Common myeloid progenitor, CD34-positive (primary cell): Measurements from ENCODE around the gene MYO3B.
"Not testable (repeated sequence)": the region's sequence is repeated elsewhere in the genome, so short reads cannot be mapped to it uniquely, and the experiment has no call there.

Experiments used
- CTCF ChIA-PET: fragments of 350-600 bp; sonication (Branson Sonifier 250); formaldehyde crosslinking; loops from one replicate; lab custom pipeline; 2021; ENCODE audit warnings: antibody characterized with exemption; lab: Charles Lee
- POLR2A ChIA-PET: fragments of 350-600 bp; sonication (Branson Sonifier 250); formaldehyde crosslinking; loops from one replicate; lab custom pipeline; 2021; ENCODE audit warnings: antibody characterized with exemption; lab: Charles Lee
- DNase-seq, 3 donors: peaks; one replicate each; pipeline versions ENCODE4 v3.0.0 to v3.0.0-alpha.2; 2013
- H3K27ac ChIP-seq, 2 experiments: 1 replicate in 1 of 2; 2 replicates in 1 of 2; pipeline ENCODE4 v1.7.0; 2013; ENCODE audit warnings: inconsistent platforms in 2 of 2, low read length in 2 of 2, mild to moderate bottlenecking in 2 of 2, low read depth in 1 of 2, moderate library complexity in 1 of 2; ENCODE audit not compliant: severe bottlenecking in 2 of 2, insufficient read depth in 1 of 2, poor library complexity in 1 of 2
- H3K27me3 ChIP-seq, 5 experiments: replicated peaks in 2 of 5; 1 replicate in 3 of 5; 2 replicates in 2 of 5; pipeline versions ENCODE4 v1.6.1 to v1.7.0; 2013; ENCODE audit warnings: low read length in 4 of 5, mild to moderate bottlenecking in 2 of 5, moderate library complexity in 2 of 5, inconsistent platforms in 1 of 5; ENCODE audit not compliant: insufficient read depth in 5 of 5, control insufficient read depth in 4 of 5
- H3K36me3 ChIP-seq, 4 experiments: 1 replicate in 2 of 4; 2 replicates in 2 of 4; pipeline versions ENCODE4 v1.6.1 to v1.7.0; 2013; ENCODE audit warnings: low read length in 3 of 4, control low read depth in 1 of 4, mild to moderate bottlenecking in 1 of 4; ENCODE audit not compliant: control insufficient read depth in 4 of 4, insufficient read depth in 4 of 4
- H3K4me1 ChIP-seq, 4 experiments: 1 replicate in 3 of 4; 2 replicates in 1 of 4; pipeline versions ENCODE4 v1.6.1 to v1.7.1; 2013; ENCODE audit warnings: low read length in 3 of 4, mild to moderate bottlenecking in 3 of 4, control low read depth in 1 of 4, inconsistent platforms in 1 of 4, moderate library complexity in 1 of 4; ENCODE audit not compliant: control insufficient read depth in 4 of 4, insufficient read depth in 4 of 4; ENCODE audit errors: control extremely low read depth in 1 of 4
- H3K4me3 ChIP-seq, 7 experiments: 1 replicate in 4 of 7; 2 replicates in 3 of 7; pipeline versions ENCODE4 v1.5.1 to v1.7.0; 2013; ENCODE audit warnings: mild to moderate bottlenecking in 7 of 7, low read length in 6 of 7, moderate library complexity in 6 of 7, inconsistent platforms in 2 of 7, low read depth in 2 of 7, control low read depth in 1 of 7; ENCODE audit not compliant: insufficient read depth in 4 of 7, control insufficient read depth in 1 of 7; ENCODE audit errors: extremely low read depth in 1 of 7
- H3K9me3 ChIP-seq, 5 experiments: 1 replicate in 4 of 5; 2 replicates in 1 of 5; pipeline versions ENCODE4 v1.6.1 to v1.7.1; 2013; ENCODE audit warnings: low read length in 4 of 5, mild to moderate bottlenecking in 2 of 5, inconsistent platforms in 1 of 5, low read depth in 1 of 5, moderate library complexity in 1 of 5; ENCODE audit not compliant: control insufficient read depth in 4 of 5, insufficient read depth in 2 of 5; ENCODE audit errors: control extremely low read depth in 1 of 5
- WGBS: methylation state at CpG from one replicate; pipeline ENCODE4 v1.1.5; 2013; ENCODE audit not compliant: insufficient coverage; 5-methylcytosine and 5-hydroxymethylcytosine counted together

Gene MYO3B

GRCh38 chr2:170276056-170276455 is 98.1 kb downstream of the MYO3B start:
- no peaks in the 10 kb centered on the region for H3K4me1 ChIP-seq
- ChIA-PET CTCF (no interaction called here), POLR2A (no interaction called here)
- no peaks in the 10 kb centered on the region for H3K9me3 ChIP-seq
- H3K36me3 ChIP-seq: no peaks in the 10 kb centered on the region
- no peak for DNase-seq
- no peaks in the 10 kb centered on the region for H3K27me3 ChIP-seq
- H3K4me3 ChIP-seq: no peak overlapping the region
- no peak overlapping the region for H3K27ac ChIP-seq
- no CpG with 5 or more reads among the region's 3 CpGs for WGBS

GRCh38 chr2:170276925-170277629 is 99.1 kb downstream of the MYO3B start:
- no peaks in the 10 kb centered on the region for H3K36me3 ChIP-seq
- H3K9me3 ChIP-seq: no peaks in the 10 kb centered on the region
- no peaks in the 10 kb centered on the region for H3K27me3 ChIP-seq
- H3K4me3 ChIP-seq: no peak overlapping the region
- 80% methylated on average over 1 of the region's 2 CpGs for WGBS
- CTCF ChIA-PET: interaction anchor here (1.7 kb wide), 1 partner anchor 41 kb away, joined by 3 read pairs; no protein-coding TSS in a partner anchor
- H3K27ac ChIP-seq: no peak overlapping the region
- no peak for DNase-seq
- no peaks in the 10 kb centered on the region for H3K4me1 ChIP-seq
- POLR2A ChIA-PET: no interaction called here

- no peak for DNase-seq
- ChIA-PET POLR2A (no interaction called here), CTCF (interaction anchor here (0.6 to 1.7 kb wide), 3 partner anchors 28 to 1695 kb away, joined by 3 read pairs; no protein-coding TSS in a partner anchor)
- H3K27ac ChIP-seq: no peak overlapping the region
- no peak overlapping the region for H3K4me3 ChIP-seq
- WGBS: no CpG with 5 or more reads among the region's 2 CpGs
- H3K9me3 ChIP-seq: no peaks in the 10 kb centered on the region
- H3K36me3 ChIP-seq: no peaks in the 10 kb centered on the region
- no peaks in the 10 kb centered on the region for H3K4me1 ChIP-seq
- H3K27me3 ChIP-seq: no peaks in the 10 kb centered on the region
Observed at GRCh38 chr2:170277951-170278350, 100.0 kb downstream of the MYO3B start.

GRCh38 chr2:170279615-170280014 is 101.7 kb downstream of the MYO3B start:
- H3K4me1 ChIP-seq, H3K27ac ChIP-seq, H3K27me3 ChIP-seq, DNase-seq, H3K4me3 ChIP-seq, POLR2A ChIA-PET, H3K9me3 ChIP-seq, CTCF ChIA-PET, H3K36me3 ChIP-seq: not testable (repeated sequence)
- WGBS: no CpG with 5 or more reads among the region's 2 CpGs

- ChIA-PET CTCF (no interaction called here), POLR2A (no interaction called here)
Observed at GRCh38 chr2:170282851-170283250, 104.9 kb downstream of the MYO3B start.

GRCh38 chr2:170284205-170284604 is 106.3 kb downstream of the MYO3B start:
- Histone ChIP-seq H3K36me3 (no peaks in the 10 kb centered on the region), H3K27me3 (no peaks in the 10 kb centered on the region), H3K9me3 (peaks cover 0 to 6% (median 0%) of the 10 kb centered on the region in 5 experiments), H3K27ac (no peak overlapping the region), H3K4me3 (no peak overlapping the region), H3K4me1 (no peaks in the 10 kb centered on the region)
- 100% methylated on average over 1 of the region's 1 CpG for WGBS
- no peak for DNase-seq
- ChIA-PET CTCF (no interaction called here), POLR2A (no interaction called here)

More at GRCh38 chr2:170282851-170283250, 104.9 kb downstream of the MYO3B start:
- H3K4me3 ChIP-seq: no peak overlapping the region
- WGBS: 69% methylated on average over 2 of the region's 3 CpGs
- DNase-seq: no peak
- H3K4me1 ChIP-seq: no peaks in the 10 kb centered on the region
- no peak overlapping the region for H3K27ac ChIP-seq
- peaks cover 0 to 3% (median 0%) of the 10 kb centered on the region in 5 experiments for H3K9me3 ChIP-seq
- no peaks in the 10 kb centered on the region for H3K36me3 ChIP-seq
- H3K27me3 ChIP-seq: no peaks in the 10 kb centered on the region

- no peak for DNase-seq
- no CpG with 5 or more reads among the region's 1 CpG for WGBS
- Histone ChIP-seq H3K27ac (no peak overlapping the region), H3K4me3 (no peak overlapping the region), H3K4me1 (no peaks in the 10 kb centered on the region), H3K9me3 (peaks cover 0 to 20% (median 3%) of the 10 kb centered on the region in 5 experiments), H3K36me3 (no peaks in the 10 kb centered on the region), H3K27me3 (no peaks in the 10 kb centered on the region)
- ChIA-PET POLR2A (interaction anchor here (1.2 kb wide), 1 partner anchor 1324 kb away, joined by 3 read pairs; no protein-coding TSS in a partner anchor), CTCF (no interaction called here)
Observed at GRCh38 chr2:170288859-170289258, 110.9 kb downstream of the MYO3B start.
